HepG2 (cell line): ENCODE results near the gene ATP6V0D1. TPM values are rescaled to one million over a fixed set of nuclear protein-coding genes. Genes with fewer than 3 reads are reported as not detected.

Experiments
- ARID3A ChIP-seq: IDR thresholded peaks from 2 replicates; pipeline ENCODE4 v1.6.1; 2012; ENCODE audit warnings: low read depth, low read length, improper control_type of control experiment
- CBX2 ChIP-seq, 2 experiments: fragments of 200-600 bp in 1 of 2; sonication (generic); formaldehyde crosslinking in 1 of 2; IDR thresholded peaks; 2 replicates each; pipeline versions ENCODE4 v1.7.0 to v1.8.1; 2018 to 2022; ENCODE audit warnings: low read depth in 2 of 2, low read length in 1 of 2, mild to moderate bottlenecking in 1 of 2, missing genetic modification reagents in 1 of 2
- CHCHD3 ChIP-seq: sonication (generic); formaldehyde crosslinking; IDR thresholded peaks from 2 replicates; pipeline ENCODE4 v1.8.0; 2022; ENCODE audit warnings: mild to moderate bottlenecking, missing genetic modification reagents, moderate library complexity
- EHMT2 ChIP-seq: fragments of 200-600 bp; sonication (generic); IDR thresholded peaks from 2 replicates; pipeline ENCODE4 v1.7.0; 2017; ENCODE audit warnings: antibody characterized with exemption, low read depth, low read length, borderline replicate concordance
- IRF9 ChIP-seq: sonication (generic); formaldehyde crosslinking; IDR thresholded peaks from 2 replicates; pipeline ENCODE4 v1.8.0; 2022; ENCODE audit warnings: missing genetic modification reagents, mild to moderate bottlenecking, borderline replicate concordance
- IRX3 ChIP-seq: sonication (generic); formaldehyde crosslinking; IDR thresholded peaks from 2 replicates; pipeline ENCODE4 v1.8.1; 2023; ENCODE audit warnings: mild to moderate bottlenecking, low read depth, missing genetic modification reagents, borderline replicate concordance
- KLF15 ChIP-seq: sonication (generic); formaldehyde crosslinking; IDR thresholded peaks from 2 replicates; pipeline ENCODE4 v1.8.1; 2023; ENCODE audit warnings: borderline replicate concordance, mild to moderate bottlenecking, inconsistent platforms, missing genetic modification reagents, mixed read lengths
- NCOA5 ChIP-seq: sonication (generic); formaldehyde crosslinking; IDR thresholded peaks from 2 replicates; pipeline ENCODE4 v1.4.0; 2020; ENCODE audit warnings: missing genetic modification reagents
- NFATC3 ChIP-seq: sonication (generic); formaldehyde crosslinking; IDR thresholded peaks from 2 replicates; pipeline ENCODE4 v1.5.1; 2020; ENCODE audit warnings: mild to moderate bottlenecking, missing genetic modification reagents
- NR3C1 ChIP-seq: sonication (generic); formaldehyde crosslinking; IDR thresholded peaks from 2 replicates; pipeline ENCODE4 v1.4.0; 2020; ENCODE audit warnings: missing genetic modification reagents
- ONECUT2 ChIP-seq: sonication (generic); formaldehyde crosslinking; IDR thresholded peaks from 2 replicates; pipeline ENCODE4 v1.4.0; 2020; ENCODE audit warnings: missing genetic modification reagents
- SAFB2 ChIP-seq: sonication (generic); formaldehyde crosslinking; IDR thresholded peaks from 2 replicates; pipeline ENCODE4 v1.5.1; 2020; ENCODE audit warnings: missing genetic modification reagents, low read depth, mild to moderate bottlenecking, borderline replicate concordance
- SIX4 ChIP-seq: sonication (generic); formaldehyde crosslinking; IDR thresholded peaks from 2 replicates; pipeline ENCODE4 v1.4.0; 2020; ENCODE audit warnings: missing genetic modification reagents
- SMAD1 ChIP-seq: sonication (generic); formaldehyde crosslinking; IDR thresholded peaks from 2 replicates; pipeline ENCODE4 v1.4.0; 2020; ENCODE audit warnings: missing genetic modification reagents, low read depth, mild to moderate bottlenecking, borderline replicate concordance
- SMAD3 ChIP-seq: sonication (generic); formaldehyde crosslinking; IDR thresholded peaks from 2 replicates; pipeline ENCODE4 v1.4.0; 2020; ENCODE audit warnings: missing genetic modification reagents
- SMYD3 ChIP-seq: sonication (generic); formaldehyde crosslinking; IDR thresholded peaks from 2 replicates; pipeline ENCODE4 v1.8.1; 2023; ENCODE audit warnings: mild to moderate bottlenecking, missing genetic modification reagents
- SNAI1 ChIP-seq: sonication (generic); formaldehyde crosslinking; IDR thresholded peaks from 2 replicates; pipeline ENCODE4 v1.5.0; 2020; ENCODE audit warnings: mild to moderate bottlenecking, missing genetic modification reagents, borderline replicate concordance
- TERF1 ChIP-seq: sonication (generic); formaldehyde crosslinking; IDR thresholded peaks from 2 replicates; pipeline ENCODE4 v1.8.0; 2022; ENCODE audit warnings: mild to moderate bottlenecking, missing genetic modification reagents, moderate library complexity
- YEATS4 ChIP-seq: sonication (generic); formaldehyde crosslinking; IDR thresholded peaks from 2 replicates; pipeline ENCODE4 v1.4.0; 2020; ENCODE audit warnings: missing genetic modification reagents, borderline replicate concordance
- ZC3H13 ChIP-seq: sonication (generic); formaldehyde crosslinking; IDR thresholded peaks from 2 replicates; pipeline ENCODE4 v1.8.1; 2023; ENCODE audit warnings: mild to moderate bottlenecking, missing genetic modification reagents, moderate library complexity
- ZFP36L2 ChIP-seq: sonication (generic); formaldehyde crosslinking; IDR thresholded peaks from 2 replicates; pipeline ENCODE4 v1.4.0; 2020; ENCODE audit warnings: missing genetic modification reagents
- polyA plus RNA-seq, 8 experiments: library from polyadenylated mRNA; depleted of rRNA in 3 of 8; stranded (reverse) in 7 of 8; unstranded in 1 of 8; fragments of >200 nt; fragmentation: Illumina TruSeq in 4 of 8; extraction: Trizol in 4 of 8; gene quantifications; 2 replicates each; pipeline versions ENCODE4 v1.2.1 to v1.2.3, GENCODE V29; 2011 to 2016; ENCODE audit warnings: low read depth in 4 of 8, missing spikeins in 1 of 8, mixed read lengths in 1 of 8; ENCODE audit not compliant: insufficient read depth in 1 of 8
- total RNA-seq, 5 experiments: library from RNA; depleted of rRNA; stranded (reverse); fragments of >200 nt; fragmentation: Illumina TruSeq; extraction: Trizol; gene quantifications; 2 replicates each; pipeline ENCODE4 v1.2.3, GENCODE V29; 2016; ENCODE audit warnings: low read depth in 1 of 5
- TF ChIP-seq, protein P1 (sequence below): sonication (generic); formaldehyde crosslinking; IDR thresholded peaks from 2 replicates; pipeline ENCODE4 v1.8.0; 2022; ENCODE audit warnings: mild to moderate bottlenecking, missing genetic modification reagents
- TF ChIP-seq, protein P2 (sequence below): sonication (generic); formaldehyde crosslinking; IDR thresholded peaks from 2 replicates; pipeline ENCODE4 v1.4.0; 2020; ENCODE audit warnings: missing genetic modification reagents

Gene ATP6V0D1
- total and polyA plus RNA-seq, 2 of the 13 experiments (the other 11 are each of a cell fraction or from before 2014, with no cell fraction given), result 51.1 to 61.3 TPM

- TF ChIP-seq ARID3A, result no peak
- TF ChIP-seq ONECUT2 (CRISPR knock-in tag), result no peak
- no peak for TF ChIP-seq ZFP36L2
- no peak for TF ChIP-seq YEATS4 (CRISPR knock-in tag)
- no peak for TF ChIP-seq TERF1 (CRISPR knock-in tag)
- no peak for TF ChIP-seq EHMT2
- peak; percentile 37; the same call in 1 of the 2 replicates for TF ChIP-seq IRF9 (CRISPR knock-in tag)
- TF ChIP-seq SMAD3, result 0 out of 2 replicates have a peak, but pooled peaks have one; percentile 30
- no peak for TF ChIP-seq CBX2 (IDR thresholded peaks at IDR 0.05; ENCODE audit: low read depth, low read length)
- no peak for TF ChIP-seq CBX2 (CRISPR knock-in tag; IDR thresholded peaks at IDR 0.05; ENCODE audit: low read depth)
- TF ChIP-seq NR3C1 (CRISPR knock-in tag), result no peak
- no peak for TF ChIP-seq SMYD3
- 0 out of 2 replicates have a peak, but pooled peaks have one; percentile 49 for TF ChIP-seq SMAD1 (CRISPR knock-in tag)
- TF ChIP-seq KLF15 (CRISPR knock-in tag), result no peak
- TF ChIP-seq, protein P1, sequence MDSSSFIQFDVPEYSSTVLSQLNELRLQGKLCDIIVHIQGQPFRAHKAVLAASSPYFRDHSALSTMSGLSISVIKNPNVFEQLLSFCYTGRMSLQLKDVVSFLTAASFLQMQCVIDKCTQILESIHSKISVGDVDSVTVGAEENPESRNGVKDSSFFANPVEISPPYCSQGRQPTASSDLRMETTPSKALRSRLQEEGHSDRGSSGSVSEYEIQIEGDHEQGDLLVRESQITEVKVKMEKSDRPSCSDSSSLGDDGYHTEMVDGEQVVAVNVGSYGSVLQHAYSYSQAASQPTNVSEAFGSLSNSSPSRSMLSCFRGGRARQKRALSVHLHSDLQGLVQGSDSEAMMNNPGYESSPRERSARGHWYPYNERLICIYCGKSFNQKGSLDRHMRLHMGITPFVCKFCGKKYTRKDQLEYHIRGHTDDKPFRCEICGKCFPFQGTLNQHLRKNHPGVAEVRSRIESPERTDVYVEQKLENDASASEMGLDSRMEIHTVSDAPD (CRISPR knock-in tag), result no peak
- TF ChIP-seq SAFB2 (CRISPR knock-in tag), result no peak; the same call in 1 of the 2 replicates
- TF ChIP-seq NFATC3, result peak; percentile 43; the same call in 1 of the 2 replicates
- TF ChIP-seq, protein P2, sequence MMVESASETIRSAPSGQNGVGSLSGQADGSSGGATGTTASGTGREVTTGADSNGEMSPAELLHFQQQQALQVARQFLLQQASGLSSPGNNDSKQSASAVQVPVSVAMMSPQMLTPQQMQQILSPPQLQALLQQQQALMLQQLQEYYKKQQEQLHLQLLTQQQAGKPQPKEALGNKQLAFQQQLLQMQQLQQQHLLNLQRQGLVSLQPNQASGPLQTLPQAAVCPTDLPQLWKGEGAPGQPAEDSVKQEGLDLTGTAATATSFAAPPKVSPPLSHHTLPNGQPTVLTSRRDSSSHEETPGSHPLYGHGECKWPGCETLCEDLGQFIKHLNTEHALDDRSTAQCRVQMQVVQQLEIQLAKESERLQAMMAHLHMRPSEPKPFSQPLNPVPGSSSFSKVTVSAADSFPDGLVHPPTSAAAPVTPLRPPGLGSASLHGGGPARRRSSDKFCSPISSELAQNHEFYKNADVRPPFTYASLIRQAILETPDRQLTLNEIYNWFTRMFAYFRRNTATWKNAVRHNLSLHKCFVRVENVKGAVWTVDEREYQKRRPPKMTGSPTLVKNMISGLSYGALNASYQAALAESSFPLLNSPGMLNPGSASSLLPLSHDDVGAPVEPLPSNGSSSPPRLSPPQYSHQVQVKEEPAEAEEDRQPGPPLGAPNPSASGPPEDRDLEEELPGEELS (CRISPR knock-in tag), result no peak
- TF ChIP-seq CHCHD3 (CRISPR knock-in tag), result no peak
- TF ChIP-seq ZC3H13, result peak; percentile 60
- no peak for TF ChIP-seq NCOA5 (CRISPR knock-in tag)
- no peak for TF ChIP-seq SIX4
- TF ChIP-seq SNAI1 (CRISPR knock-in tag), result no peak
- TF ChIP-seq IRX3 (CRISPR knock-in tag), result no peak
Measured at GRCh38 chr16:67428146-67428731, 52.7 kb downstream of the ATP6V0D1 start (continued).
